GM12878 (cell line): ENCODE measurements around the gene SSPN. TPM values are rescaled to one million over a fixed set of nuclear protein-coding genes. Genes with fewer than 3 reads are reported as not detected.

ENCODE experiments used
- ASH2L ChIP-seq: fragments of 300-600, 200-600 bp; sonication (generic); IDR thresholded peaks from 2 replicates; pipeline ENCODE4 v1.6.1; 2017; ENCODE audit warnings: low read depth, mild to moderate bottlenecking, borderline replicate concordance
- BACH1 ChIP-seq: fragments of 450-650 bp; IDR thresholded peaks from 2 replicates; pipeline ENCODE4 v1.6.1; 2017; ENCODE audit warnings: mild to moderate bottlenecking, borderline replicate concordance
- CHD1 ChIP-seq: IDR thresholded peaks from 2 replicates; pipeline ENCODE4 v1.6.1; 2012; ENCODE audit warnings: low read depth, low read length, improper control_type of control experiment
- EP300 ChIP-seq, 2 experiments: fragments of 150-350 bp in 1 of 2; IDR thresholded peaks; 2 replicates each; pipeline ENCODE4 v1.6.1; 2011 to 2012; ENCODE audit warnings: low read depth in 2 of 2, low read length in 2 of 2, borderline replicate concordance in 1 of 2, improper control_type of control experiment in 1 of 2, inconsistent platforms in 1 of 2; ENCODE audit not compliant: control insufficient read depth in 1 of 2
- IKZF2 ChIP-seq, 2 experiments: fragments of 450-650 bp; IDR thresholded peaks; 2 replicates each; pipeline ENCODE4 v1.6.1; 2017; ENCODE audit warnings: mild to moderate bottlenecking in 2 of 2, moderate library complexity in 2 of 2
- JUNB ChIP-seq: IDR thresholded peaks from 2 replicates; pipeline ENCODE4 v1.6.1; 2016; ENCODE audit warnings: antibody characterized with exemption, mild to moderate bottlenecking
- NFYB ChIP-seq: IDR thresholded peaks from 2 replicates; pipeline ENCODE4 v1.6.1; 2011; ENCODE audit warnings: low read depth, mild to moderate bottlenecking, low read length, improper control_type of control experiment, moderate library complexity; ENCODE audit not compliant: insufficient read depth
- POLR2AphosphoS2 ChIP-seq: IDR thresholded peaks from 2 replicates; pipeline ENCODE4 v1.6.1; 2011; ENCODE audit warnings: low read depth, mild to moderate bottlenecking, low read length, improper control_type of control experiment, moderate library complexity
- POU2F2 ChIP-seq: IDR thresholded peaks from 3 replicates; pipeline ENCODE4 v1.6.1; 2011; ENCODE audit warnings: low read depth, mild to moderate bottlenecking, low read length, borderline replicate concordance
- RAD21 ChIP-seq: IDR thresholded peaks from 2 replicates; pipeline ENCODE4 v1.6.1; 2011; ENCODE audit warnings: mild to moderate bottlenecking, low read depth, low read length, moderate library complexity; ENCODE audit not compliant: insufficient read depth
- RAD51 ChIP-seq: fragments of 450-650 bp; IDR thresholded peaks from 2 replicates; pipeline ENCODE4 v1.6.1; 2016; ENCODE audit warnings: moderate library complexity, mild to moderate bottlenecking, inconsistent platforms
- SKIL ChIP-seq: fragments of 450-650 bp; IDR thresholded peaks from 2 replicates; pipeline ENCODE4 v1.6.1; 2017; ENCODE audit warnings: mild to moderate bottlenecking, low read depth, inconsistent platforms; ENCODE audit not compliant: poor library complexity, severe bottlenecking
- STAT3 ChIP-seq: IDR thresholded peaks from 2 replicates; pipeline ENCODE4 v1.6.1; 2011; ENCODE audit warnings: low read depth, low read length, improper control_type of control experiment
- WRNIP1 ChIP-seq: IDR thresholded peaks from 2 replicates; pipeline ENCODE4 v1.6.1; 2011; ENCODE audit warnings: low read depth, low read length, improper control_type of control experiment, borderline replicate concordance
- YBX1 ChIP-seq: fragments of 450-650 bp; IDR thresholded peaks from 2 replicates; pipeline ENCODE4 v1.6.1; 2016; ENCODE audit warnings: antibody characterized with exemption
- polyA plus RNA-seq, 11 experiments: library from polyadenylated mRNA; depleted of rRNA in 4 of 11; unstranded in 6 of 11; stranded (reverse) in 5 of 11; fragments of >200 nt; fragmentation: Nextera tagmentation in 4 of 11; fragmentation: Illumina TruSeq in 1 of 11; extraction: Ambion mirVana in 4 of 11; extraction: Trizol in 1 of 11; gene quantifications; 1 replicate in 1 of 11; 2 replicates in 10 of 11; pipeline versions ENCODE4 v1.2.1 to v1.2.3, GENCODE V29; 2011 to 2016; ENCODE audit warnings: inconsistent platforms in 2 of 11, missing spikeins in 2 of 11, low read depth in 1 of 11
- total RNA-seq, 4 experiments: library from RNA; depleted of rRNA in 3 of 4; stranded (reverse); fragments of >200 nt in 3 of 4; fragmentation: Illumina TruSeq in 1 of 4; extraction: Trizol in 1 of 4; gene quantifications; 2 replicates each; pipeline versions ENCODE4 v1.2.1 to v1.2.3, GENCODE V29; 2013 to 2021
- TF ChIP-seq, protein P1 (sequence below): fragments of 450-650 bp; IDR thresholded peaks from 2 replicates; pipeline ENCODE4 v1.6.1; 2017; ENCODE audit warnings: mild to moderate bottlenecking, moderate library complexity
- TF ChIP-seq, protein P2 (sequence below): fragments of 450-650 bp; IDR thresholded peaks from 2 replicates; pipeline ENCODE4 v1.6.1; 2016; ENCODE audit warnings: mild to moderate bottlenecking
- TF ChIP-seq, protein P3 (sequence below): IDR thresholded peaks from 2 replicates; pipeline ENCODE4 v1.6.1; 2012; ENCODE audit warnings: low read length, inconsistent platforms

The SSPN gene
- total and polyA plus RNA-seq, 10 of the 15 experiments (the other 5 are each of a cell fraction or from before 2014, with no cell fraction given) = 0.04 to 0.41 (median 0.28) TPM; not detected in 5

- TF ChIP-seq JUNB = no peak
- no peak for TF ChIP-seq POLR2AphosphoS2
- TF ChIP-seq, protein P1, sequence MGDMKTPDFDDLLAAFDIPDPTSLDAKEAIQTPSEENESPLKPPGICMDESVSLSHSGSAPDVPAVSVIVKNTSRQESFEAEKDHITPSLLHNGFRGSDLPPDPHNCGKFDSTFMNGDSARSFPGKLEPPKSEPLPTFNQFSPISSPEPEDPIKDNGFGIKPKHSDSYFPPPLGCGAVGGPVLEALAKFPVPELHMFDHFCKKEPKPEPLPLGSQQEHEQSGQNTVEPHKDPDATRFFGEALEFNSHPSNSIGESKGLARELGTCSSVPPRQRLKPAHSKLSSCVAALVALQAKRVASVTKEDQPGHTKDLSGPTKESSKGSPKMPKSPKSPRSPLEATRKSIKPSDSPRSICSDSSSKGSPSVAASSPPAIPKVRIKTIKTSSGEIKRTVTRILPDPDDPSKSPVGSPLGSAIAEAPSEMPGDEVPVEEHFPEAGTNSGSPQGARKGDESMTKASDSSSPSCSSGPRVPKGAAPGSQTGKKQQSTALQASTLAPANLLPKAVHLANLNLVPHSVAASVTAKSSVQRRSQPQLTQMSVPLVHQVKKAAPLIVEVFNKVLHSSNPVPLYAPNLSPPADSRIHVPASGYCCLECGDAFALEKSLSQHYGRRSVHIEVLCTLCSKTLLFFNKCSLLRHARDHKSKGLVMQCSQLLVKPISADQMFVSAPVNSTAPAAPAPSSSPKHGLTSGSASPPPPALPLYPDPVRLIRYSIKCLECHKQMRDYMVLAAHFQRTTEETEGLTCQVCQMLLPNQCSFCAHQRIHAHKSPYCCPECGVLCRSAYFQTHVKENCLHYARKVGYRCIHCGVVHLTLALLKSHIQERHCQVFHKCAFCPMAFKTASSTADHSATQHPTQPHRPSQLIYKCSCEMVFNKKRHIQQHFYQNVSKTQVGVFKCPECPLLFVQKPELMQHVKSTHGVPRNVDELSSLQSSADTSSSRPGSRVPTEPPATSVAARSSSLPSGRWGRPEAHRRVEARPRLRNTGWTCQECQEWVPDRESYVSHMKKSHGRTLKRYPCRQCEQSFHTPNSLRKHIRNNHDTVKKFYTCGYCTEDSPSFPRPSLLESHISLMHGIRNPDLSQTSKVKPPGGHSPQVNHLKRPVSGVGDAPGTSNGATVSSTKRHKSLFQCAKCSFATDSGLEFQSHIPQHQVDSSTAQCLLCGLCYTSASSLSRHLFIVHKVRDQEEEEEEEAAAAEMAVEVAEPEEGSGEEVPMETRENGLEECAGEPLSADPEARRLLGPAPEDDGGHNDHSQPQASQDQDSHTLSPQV = no peak
- TF ChIP-seq, protein P2, sequence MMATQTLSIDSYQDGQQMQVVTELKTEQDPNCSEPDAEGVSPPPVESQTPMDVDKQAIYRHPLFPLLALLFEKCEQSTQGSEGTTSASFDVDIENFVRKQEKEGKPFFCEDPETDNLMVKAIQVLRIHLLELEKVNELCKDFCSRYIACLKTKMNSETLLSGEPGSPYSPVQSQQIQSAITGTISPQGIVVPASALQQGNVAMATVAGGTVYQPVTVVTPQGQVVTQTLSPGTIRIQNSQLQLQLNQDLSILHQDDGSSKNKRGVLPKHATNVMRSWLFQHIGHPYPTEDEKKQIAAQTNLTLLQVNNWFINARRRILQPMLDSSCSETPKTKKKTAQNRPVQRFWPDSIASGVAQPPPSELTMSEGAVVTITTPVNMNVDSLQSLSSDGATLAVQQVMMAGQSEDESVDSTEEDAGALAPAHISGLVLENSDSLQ = no peak
- no peak for TF ChIP-seq ASH2L
- TF ChIP-seq WRNIP1 = no peak
- no peak for TF ChIP-seq CHD1
- TF ChIP-seq BACH1 = peak; percentile 42; the same call in 1 of the 2 replicates
- peak; percentile 42 to 78; a peak in 2 of 4 replicates for TF ChIP-seq IKZF2 (IDR thresholded peaks at IDR 0.05)
- TF ChIP-seq STAT3 = no peak
- peak; percentile 96; the same call in 2 of the 3 replicates for TF ChIP-seq POU2F2
- no peak for TF ChIP-seq YBX1
- TF ChIP-seq RAD51 = no peak
- TF ChIP-seq, protein P3, sequence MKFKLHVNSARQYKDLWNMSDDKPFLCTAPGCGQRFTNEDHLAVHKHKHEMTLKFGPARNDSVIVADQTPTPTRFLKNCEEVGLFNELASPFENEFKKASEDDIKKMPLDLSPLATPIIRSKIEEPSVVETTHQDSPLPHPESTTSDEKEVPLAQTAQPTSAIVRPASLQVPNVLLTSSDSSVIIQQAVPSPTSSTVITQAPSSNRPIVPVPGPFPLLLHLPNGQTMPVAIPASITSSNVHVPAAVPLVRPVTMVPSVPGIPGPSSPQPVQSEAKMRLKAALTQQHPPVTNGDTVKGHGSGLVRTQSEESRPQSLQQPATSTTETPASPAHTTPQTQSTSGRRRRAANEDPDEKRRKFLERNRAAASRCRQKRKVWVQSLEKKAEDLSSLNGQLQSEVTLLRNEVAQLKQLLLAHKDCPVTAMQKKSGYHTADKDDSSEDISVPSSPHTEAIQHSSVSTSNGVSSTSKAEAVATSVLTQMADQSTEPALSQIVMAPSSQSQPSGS = peak; percentile 55; the same call in 1 of the 2 replicates
- TF ChIP-seq SKIL = no peak
- TF ChIP-seq NFYB = no peak
- no peak for TF ChIP-seq RAD21
- peak in 1 of 2 experiments; percentile 29; a peak in 2 of 4 replicates for TF ChIP-seq EP300 (IDR thresholded peaks at IDR 0.05; ENCODE audit: borderline replicate concordance in 1 of 2, control insufficient read depth in 1 of 2, low read depth in 2 of 2, low read length in 2 of 2)
Measured at GRCh38 chr12:26162905-26163304, 32.5 kb upstream of the SSPN start (continued).
